CD4-positive, alpha-beta T cell treated with Interleukin-21 for 1 hour (primary cell): ENCODE results near the gene ESPNL.
"Not testable (repeated sequence)": the region's sequence is repeated elsewhere in the genome, so short reads cannot be mapped to it uniquely, and the experiment has no call there.

Source experiments
- DNase-seq: peaks from one replicate; pipeline ENCODE4 v3.0.0-alpha.2; 2020

The ESPNL gene

GRCh38 chr2:238161291-238162051 lies 61.3 kb downstream of the ESPNL start:
- no peak for DNase-seq

- no peak for DNase-seq
Observed at GRCh38 chr2:238162251-238162845, 62.2 kb downstream of the ESPNL start.

- no peak for DNase-seq
Observed at GRCh38 chr2:238162846-238163441, 62.8 kb downstream of the ESPNL start.

GRCh38 chr2:238163481-238164198 lies 63.5 kb downstream of the ESPNL start:
- no peak for DNase-seq

GRCh38 chr2:238164906-238165287 lies 64.8 kb downstream of the ESPNL start:
- DNase-seq, result no peak

GRCh38 chr2:238165288-238165921 lies 65.3 kb downstream of the ESPNL start:
- DNase-seq, result no peak

- no peak for DNase-seq
Observed at GRCh38 chr2:238166391-238167343, 66.5 kb downstream of the ESPNL start.

- DNase-seq, result no peak
Observed at GRCh38 chr2:238167344-238167715, 67.2 kb downstream of the ESPNL start.

GRCh38 chr2:238167761-238168160 lies 67.6 kb downstream of the ESPNL start:
- DNase-seq, result no peak

GRCh38 chr2:238168196-238169047 lies 68.3 kb downstream of the ESPNL start:
- no peak for DNase-seq

GRCh38 chr2:238169048-238169707 lies 69.0 kb downstream of the ESPNL start:
- DNase-seq, result no peak

- no peak for DNase-seq
Observed at GRCh38 chr2:238169708-238170251, 69.6 kb downstream of the ESPNL start.

GRCh38 chr2:238170386-238171071 lies 70.4 kb downstream of the ESPNL start:
- DNase-seq, result no peak

- not testable (repeated sequence) for DNase-seq
Observed at GRCh38 chr2:238171072-238171431, 70.9 kb downstream of the ESPNL start.

- no peak for DNase-seq
Observed at GRCh38 chr2:238171575-238172187, 71.5 kb downstream of the ESPNL start.

GRCh38 chr2:238172439-238172838 lies 72.3 kb downstream of the ESPNL start:
- DNase-seq, result no peak

GRCh38 chr2:238173692-238174091 lies 73.6 kb downstream of the ESPNL start:
- no peak for DNase-seq

- DNase-seq, result no peak
Observed at GRCh38 chr2:238174291-238174690, 74.2 kb downstream of the ESPNL start.

- DNase-seq, result no peak
Observed at GRCh38 chr2:238174701-238175100, 74.6 kb downstream of the ESPNL start.
